Mesendoderm (in vitro differentiated cells): ENCODE data around the gene FAM50B.

Source experiments
- DNase-seq: peaks from one replicate; pipeline ENCODE4 v3.0.0; 2013
- H2AK5ac ChIP-seq: 2 replicates; pipeline ENCODE4 v1.6.1; 2013; ENCODE audit warnings: low read length, inconsistent platforms
- H2BK120ac ChIP-seq: 2 replicates; pipeline ENCODE4 v1.6.1; 2013; ENCODE audit warnings: low read depth, mild to moderate bottlenecking, low read length, moderate library complexity, mixed read lengths
- H2BK15ac ChIP-seq: replicated peaks from 2 replicates; pipeline ENCODE4 v1.6.1; 2013; ENCODE audit warnings: low read depth, mild to moderate bottlenecking, moderate library complexity
- H2BK5ac ChIP-seq: 2 replicates; pipeline ENCODE4 v1.6.1; 2013; ENCODE audit warnings: low read length, inconsistent platforms
- H3K18ac ChIP-seq: 2 replicates; pipeline ENCODE4 v1.6.1; 2013; ENCODE audit warnings: mild to moderate bottlenecking, low read length, mixed read lengths
- H3K23ac ChIP-seq: one replicate; pipeline ENCODE4 v1.6.1; 2013; ENCODE audit warnings: low read length
- H3K27ac ChIP-seq: 2 replicates; pipeline ENCODE4 v1.5.1; 2013; ENCODE audit warnings: low read depth, mild to moderate bottlenecking, inconsistent platforms, low read length, moderate library complexity
- H3K27me3 ChIP-seq: 2 replicates; pipeline ENCODE4 v1.6.1; 2013; ENCODE audit warnings: low read length, control low read depth, mild to moderate bottlenecking, inconsistent platforms; ENCODE audit not compliant: insufficient read depth, poor library complexity
- H3K36me3 ChIP-seq: 2 replicates; pipeline ENCODE4 v1.6.1; 2013; ENCODE audit warnings: low read length, inconsistent platforms; ENCODE audit not compliant: control insufficient read depth, insufficient read depth
- H3K4ac ChIP-seq: one replicate; pipeline ENCODE4 v1.6.1; 2013; ENCODE audit warnings: low read depth, mild to moderate bottlenecking, low read length, moderate library complexity
- H3K4me1 ChIP-seq: 2 replicates; pipeline ENCODE4 v1.6.1; 2013; ENCODE audit warnings: low read depth, low read length, inconsistent platforms; ENCODE audit not compliant: control insufficient read depth
- H3K4me2 ChIP-seq: 2 replicates; pipeline ENCODE4 v1.6.1; 2013; ENCODE audit warnings: low read length
- H3K4me3 ChIP-seq: 2 replicates; pipeline ENCODE4 v1.5.1; 2013; ENCODE audit warnings: mild to moderate bottlenecking, low read length
- H3K56ac ChIP-seq: one replicate; pipeline ENCODE4 v1.6.1; 2013; ENCODE audit warnings: low read length
- H3K79me1 ChIP-seq: 2 replicates; pipeline ENCODE4 v1.6.1; 2013; ENCODE audit warnings: low read length, inconsistent platforms
- H3K79me2 ChIP-seq: 2 replicates; pipeline ENCODE4 v1.6.1; 2013; ENCODE audit warnings: mild to moderate bottlenecking, low read length; ENCODE audit not compliant: control insufficient read depth, insufficient read depth
- H3K9ac ChIP-seq: 2 replicates; pipeline ENCODE4 v1.6.1; 2013; ENCODE audit warnings: low read length, inconsistent platforms
- H4K5ac ChIP-seq: one replicate; pipeline ENCODE4 v1.6.1; 2013; ENCODE audit warnings: low read length
- H4K8ac ChIP-seq: one replicate; pipeline ENCODE4 v1.6.1; 2013; ENCODE audit warnings: low read depth, mild to moderate bottlenecking, control low read depth, low read length, moderate library complexity
- WGBS: extraction: QIAGEN DNeasy Blood & Tissue Kit; methylation state at CpG from one replicate; pipeline ENCODE4 v1.1.7; 2013; ENCODE audit warnings: low lambda C conversion rate, missing lambda C conversion rate; ENCODE audit not compliant: insufficient coverage; ENCODE audit errors: extremely low coverage; 5-methylcytosine and 5-hydroxymethylcytosine counted together

FAM50B gene

GRCh38 chr6:3814539-3814938 lies 34.6 kb upstream of the FAM50B start:
- Histone ChIP-seq H2BK5ac (no peak overlapping the region), H3K4me3 (no peak overlapping the region), H3K18ac (no peak overlapping the region), H3K36me3 (no peaks in the 10 kb centered on the region), H2BK120ac (no peak overlapping the region), H2AK5ac (no peak overlapping the region), H4K5ac (no peak overlapping the region), H3K79me1 (no peaks in the 10 kb centered on the region), H3K27me3 (no peaks in the 10 kb centered on the region), H3K4me1 (peaks cover 3% of the 10 kb centered on the region), H4K8ac (no peak overlapping the region), H3K23ac (no peak overlapping the region), H2BK15ac (no peak overlapping the region), H3K56ac (no peak overlapping the region), H3K4me2 (no peak overlapping the region), H3K4ac (no peak overlapping the region), H3K27ac (no peak overlapping the region), H3K9ac (no peak overlapping the region), H3K79me2 (no peaks in the 10 kb centered on the region)
- no CpG with 5 or more reads among the region's 2 CpGs for WGBS
- no peak for DNase-seq

DNA sequence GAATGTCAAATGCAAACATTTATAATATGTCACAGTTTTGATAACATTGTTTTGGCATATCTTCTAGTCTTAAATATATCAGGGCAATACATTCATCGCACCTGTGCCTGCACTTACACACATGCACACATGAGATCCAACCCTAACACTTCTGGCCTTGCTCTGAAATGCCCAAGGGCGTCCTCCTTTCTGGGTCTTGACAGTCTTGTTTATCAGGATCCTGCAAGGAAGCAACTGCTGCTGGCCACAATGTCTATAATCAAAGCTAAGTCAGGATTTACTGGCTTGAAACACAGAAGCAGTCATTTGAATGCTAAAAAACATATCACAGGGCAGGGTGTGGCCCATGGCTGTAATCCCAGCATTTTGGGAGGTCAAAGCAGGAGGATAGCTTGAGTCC lies 32.9 kb upstream of the FAM50B start:
- WGBS: no CpG with 5 or more reads among the region's 2 CpGs

GRCh38 chr6:3819161-3820110 lies 29.7 kb upstream of the FAM50B start:
- Histone ChIP-seq H3K4me1 (no peaks in the 10 kb centered on the region), H3K27ac (no peak overlapping the region)
- no peak for DNase-seq

More for the DNA sequence above, 32.9 kb upstream of the FAM50B start:
- Histone ChIP-seq H3K18ac (no peak overlapping the region), H3K4me1 (peaks cover 3% of the 10 kb centered on the region), H3K4me3 (no peak overlapping the region), H3K27ac (no peak overlapping the region), H3K27me3 (no peaks in the 10 kb centered on the region), H2BK15ac (no peak overlapping the region), H4K5ac (no peak overlapping the region), H3K36me3 (no peaks in the 10 kb centered on the region), H3K9ac (no peak overlapping the region), H3K56ac (no peak overlapping the region), H3K4me2 (no peak overlapping the region), H2BK120ac (no peak overlapping the region), H2AK5ac (no peak overlapping the region), H3K4ac (no peak overlapping the region), H3K79me2 (no peaks in the 10 kb centered on the region), H2BK5ac (no peak overlapping the region), H3K79me1 (no peaks in the 10 kb centered on the region), H3K23ac (no peak overlapping the region), H4K8ac (no peak overlapping the region)
- no peak for DNase-seq

GRCh38 chr6:3820563-3820962 lies 28.6 kb upstream of the FAM50B start:
- Histone ChIP-seq H3K4ac (no peak overlapping the region), H2BK5ac (no peak overlapping the region), H2BK120ac (no peak overlapping the region), H3K79me1 (no peaks in the 10 kb centered on the region), H3K23ac (no peak overlapping the region), H3K27me3 (no peaks in the 10 kb centered on the region), H2AK5ac (no peak overlapping the region), H4K5ac (no peak overlapping the region), H2BK15ac (no peak overlapping the region), H3K27ac (no peak overlapping the region), H3K9ac (no peak overlapping the region), H3K56ac (peak overlapping the region; percentile 10), H3K79me2 (no peaks in the 10 kb centered on the region), H3K36me3 (no peaks in the 10 kb centered on the region), H3K4me2 (no peak overlapping the region), H3K4me1 (no peaks in the 10 kb centered on the region), H3K4me3 (no peak overlapping the region), H3K18ac (no peak overlapping the region), H4K8ac (no peak overlapping the region)
- WGBS: no CpG with 5 or more reads among the region's 8 CpGs
- peak; percentile 47 for DNase-seq

More at GRCh38 chr6:3819161-3820110, 29.7 kb upstream of the FAM50B start:
- H2BK5ac ChIP-seq: no peak overlapping the region
- H3K4me2 ChIP-seq: no peak overlapping the region
- H3K9ac ChIP-seq: no peak overlapping the region
- no peak overlapping the region for H2BK120ac ChIP-seq
- H3K27me3 ChIP-seq: no peaks in the 10 kb centered on the region
- no CpG with 5 or more reads among the region's 12 CpGs for WGBS
- H3K79me2 ChIP-seq: no peaks in the 10 kb centered on the region
- no peak overlapping the region for H3K56ac ChIP-seq
- no peak overlapping the region for H3K18ac ChIP-seq
- H3K4me3 ChIP-seq: no peak overlapping the region
- H2BK15ac ChIP-seq: no peak overlapping the region
- H4K8ac ChIP-seq: no peak overlapping the region
- no peak overlapping the region for H4K5ac ChIP-seq
- no peak overlapping the region for H2AK5ac ChIP-seq
- H3K79me1 ChIP-seq: no peaks in the 10 kb centered on the region
- H3K23ac ChIP-seq: no peak overlapping the region
- H3K36me3 ChIP-seq: no peaks in the 10 kb centered on the region
- no peak overlapping the region for H3K4ac ChIP-seq

- Histone ChIP-seq H3K4me3 (no peak overlapping the region), H3K27me3 (no peaks in the 10 kb centered on the region), H2BK15ac (no peak overlapping the region), H2BK120ac (no peak overlapping the region), H3K56ac (no peak overlapping the region), H3K79me2 (no peaks in the 10 kb centered on the region), H3K23ac (no peak overlapping the region), H3K4me2 (no peak overlapping the region), H3K79me1 (no peaks in the 10 kb centered on the region), H3K27ac (no peak overlapping the region), H2BK5ac (no peak overlapping the region), H3K36me3 (no peaks in the 10 kb centered on the region), H3K9ac (no peak overlapping the region), H4K5ac (no peak overlapping the region), H3K4me1 (no peaks in the 10 kb centered on the region), H2AK5ac (no peak overlapping the region), H4K8ac (no peak overlapping the region), H3K18ac (no peak overlapping the region), H3K4ac (no peak overlapping the region)
- DNase-seq: no peak
- WGBS: no CpG with 5 or more reads among the region's 14 CpGs
These were observed 26.3 kb upstream of the FAM50B start for GRCh38 chr6:3822747-3823445.
